Mesendoderm (in vitro differentiated cells): Measurements from ENCODE around the gene PCBP3.

Experiments
- DNase-seq: peaks from one replicate; pipeline ENCODE4 v3.0.0; 2013
- H2AK5ac ChIP-seq: 2 replicates; pipeline ENCODE4 v1.6.1; 2013; ENCODE audit warnings: low read length, inconsistent platforms
- H2BK120ac ChIP-seq: 2 replicates; pipeline ENCODE4 v1.6.1; 2013; ENCODE audit warnings: low read depth, mild to moderate bottlenecking, low read length, moderate library complexity, mixed read lengths
- H2BK15ac ChIP-seq: replicated peaks from 2 replicates; pipeline ENCODE4 v1.6.1; 2013; ENCODE audit warnings: low read depth, mild to moderate bottlenecking, moderate library complexity
- H2BK5ac ChIP-seq: 2 replicates; pipeline ENCODE4 v1.6.1; 2013; ENCODE audit warnings: low read length, inconsistent platforms
- H3K18ac ChIP-seq: 2 replicates; pipeline ENCODE4 v1.6.1; 2013; ENCODE audit warnings: mild to moderate bottlenecking, low read length, mixed read lengths
- H3K23ac ChIP-seq: one replicate; pipeline ENCODE4 v1.6.1; 2013; ENCODE audit warnings: low read length
- H3K27ac ChIP-seq: 2 replicates; pipeline ENCODE4 v1.5.1; 2013; ENCODE audit warnings: low read depth, mild to moderate bottlenecking, inconsistent platforms, low read length, moderate library complexity
- H3K27me3 ChIP-seq: 2 replicates; pipeline ENCODE4 v1.6.1; 2013; ENCODE audit warnings: low read length, control low read depth, mild to moderate bottlenecking, inconsistent platforms; ENCODE audit not compliant: insufficient read depth, poor library complexity
- H3K36me3 ChIP-seq: 2 replicates; pipeline ENCODE4 v1.6.1; 2013; ENCODE audit warnings: low read length, inconsistent platforms; ENCODE audit not compliant: control insufficient read depth, insufficient read depth
- H3K4ac ChIP-seq: one replicate; pipeline ENCODE4 v1.6.1; 2013; ENCODE audit warnings: low read depth, mild to moderate bottlenecking, low read length, moderate library complexity
- H3K4me1 ChIP-seq: 2 replicates; pipeline ENCODE4 v1.6.1; 2013; ENCODE audit warnings: low read depth, low read length, inconsistent platforms; ENCODE audit not compliant: control insufficient read depth
- H3K4me2 ChIP-seq: 2 replicates; pipeline ENCODE4 v1.6.1; 2013; ENCODE audit warnings: low read length
- H3K4me3 ChIP-seq: 2 replicates; pipeline ENCODE4 v1.5.1; 2013; ENCODE audit warnings: mild to moderate bottlenecking, low read length
- H3K56ac ChIP-seq: one replicate; pipeline ENCODE4 v1.6.1; 2013; ENCODE audit warnings: low read length
- H3K79me1 ChIP-seq: 2 replicates; pipeline ENCODE4 v1.6.1; 2013; ENCODE audit warnings: low read length, inconsistent platforms
- H3K79me2 ChIP-seq: 2 replicates; pipeline ENCODE4 v1.6.1; 2013; ENCODE audit warnings: mild to moderate bottlenecking, low read length; ENCODE audit not compliant: control insufficient read depth, insufficient read depth
- H3K9ac ChIP-seq: 2 replicates; pipeline ENCODE4 v1.6.1; 2013; ENCODE audit warnings: low read length, inconsistent platforms
- H4K5ac ChIP-seq: one replicate; pipeline ENCODE4 v1.6.1; 2013; ENCODE audit warnings: low read length
- H4K8ac ChIP-seq: one replicate; pipeline ENCODE4 v1.6.1; 2013; ENCODE audit warnings: low read depth, mild to moderate bottlenecking, control low read depth, low read length, moderate library complexity
- WGBS: extraction: QIAGEN DNeasy Blood & Tissue Kit; methylation state at CpG from one replicate; pipeline ENCODE4 v1.1.7; 2013; ENCODE audit warnings: low lambda C conversion rate, missing lambda C conversion rate; ENCODE audit not compliant: insufficient coverage; ENCODE audit errors: extremely low coverage; 5-methylcytosine and 5-hydroxymethylcytosine counted together

Gene PCBP3

GRCh38 chr21:45823100-45823681 lies 179.7 kb downstream of the PCBP3 start:
- H3K27ac ChIP-seq = no peak overlapping the region
- H4K5ac ChIP-seq = no peak overlapping the region
- H3K36me3 ChIP-seq = no peaks in the 10 kb centered on the region
- no peak overlapping the region for H3K4me2 ChIP-seq
- WGBS = no CpG with 5 or more reads among the region's 16 CpGs
- H4K8ac ChIP-seq = no peak overlapping the region
- no peak overlapping the region for H2BK5ac ChIP-seq
- H2AK5ac ChIP-seq = no peak overlapping the region
- no peak overlapping the region for H3K9ac ChIP-seq
- H3K79me2 ChIP-seq = no peaks in the 10 kb centered on the region
- no peaks in the 10 kb centered on the region for H3K4me1 ChIP-seq
- H3K4me3 ChIP-seq = no peak overlapping the region
- H2BK15ac ChIP-seq = no peak overlapping the region
- no peak for DNase-seq
- no peaks in the 10 kb centered on the region for H3K79me1 ChIP-seq
- H3K56ac ChIP-seq = no peak overlapping the region
- no peak overlapping the region for H3K18ac ChIP-seq
- no peaks in the 10 kb centered on the region for H3K27me3 ChIP-seq
- no peak overlapping the region for H3K23ac ChIP-seq
- H2BK120ac ChIP-seq = no peak overlapping the region
- no peak overlapping the region for H3K4ac ChIP-seq

- Histone ChIP-seq H2BK120ac (no peak overlapping the region), H3K79me1 (no peaks in the 10 kb centered on the region), H3K27ac (no peak overlapping the region), H3K18ac (no peak overlapping the region), H3K4me1 (no peaks in the 10 kb centered on the region), H3K27me3 (no peaks in the 10 kb centered on the region), H3K4me2 (no peak overlapping the region), H3K9ac (no peak overlapping the region), H2AK5ac (no peak overlapping the region), H2BK15ac (no peak overlapping the region), H3K36me3 (no peaks in the 10 kb centered on the region), H3K4me3 (no peak overlapping the region), H3K56ac (no peak overlapping the region), H3K23ac (no peak overlapping the region), H3K79me2 (no peaks in the 10 kb centered on the region), H4K5ac (no peak overlapping the region), H4K8ac (no peak overlapping the region), H3K4ac (no peak overlapping the region), H2BK5ac (no peak overlapping the region)
- no CpG with 5 or more reads among the region's 8 CpGs for WGBS
- DNase-seq = no peak
Observed at GRCh38 chr21:45824546-45825215, 181.2 kb downstream of the PCBP3 start.

GRCh38 chr21:45825219-45825618 lies 181.7 kb downstream of the PCBP3 start:
- no peak overlapping the region for H2AK5ac ChIP-seq
- no peak overlapping the region for H2BK120ac ChIP-seq
- H2BK5ac ChIP-seq = no peak overlapping the region
- no peak overlapping the region for H3K23ac ChIP-seq
- H3K56ac ChIP-seq = no peak overlapping the region
- no peaks in the 10 kb centered on the region for H3K79me1 ChIP-seq
- no peak overlapping the region for H3K9ac ChIP-seq
- no peak overlapping the region for H3K4me3 ChIP-seq
- WGBS = no CpG with 5 or more reads among the region's 13 CpGs
- no peak overlapping the region for H4K5ac ChIP-seq
- H3K18ac ChIP-seq = no peak overlapping the region
- no peaks in the 10 kb centered on the region for H3K79me2 ChIP-seq
- no peak overlapping the region for H3K27ac ChIP-seq
- no peaks in the 10 kb centered on the region for H3K4me1 ChIP-seq
- no peaks in the 10 kb centered on the region for H3K27me3 ChIP-seq
- H3K4ac ChIP-seq = no peak overlapping the region
- no peak overlapping the region for H2BK15ac ChIP-seq
- no peak for DNase-seq
- no peak overlapping the region for H3K4me2 ChIP-seq
- no peaks in the 10 kb centered on the region for H3K36me3 ChIP-seq
- no peak overlapping the region for H4K8ac ChIP-seq

- Histone ChIP-seq H3K27ac (no peak overlapping the region), H3K27me3 (no peaks in the 10 kb centered on the region), H2BK15ac (no peak overlapping the region), H2BK120ac (no peak overlapping the region), H2BK5ac (no peak overlapping the region), H3K9ac (no peak overlapping the region), H3K36me3 (no peaks in the 10 kb centered on the region), H3K18ac (no peak overlapping the region), H3K4ac (no peak overlapping the region), H3K4me1 (no peaks in the 10 kb centered on the region), H4K5ac (no peak overlapping the region), H3K79me1 (no peaks in the 10 kb centered on the region), H3K4me3 (no peak overlapping the region), H3K56ac (no peak overlapping the region), H3K79me2 (no peaks in the 10 kb centered on the region), H4K8ac (no peak overlapping the region), H3K23ac (no peak overlapping the region), H2AK5ac (no peak overlapping the region), H3K4me2 (no peak overlapping the region)
- WGBS = no CpG with 5 or more reads among the region's 16 CpGs
- no peak for DNase-seq
Observed at GRCh38 chr21:45826676-45827301, 183.3 kb downstream of the PCBP3 start.

- no peaks in the 10 kb centered on the region for H3K79me2 ChIP-seq
- no peak overlapping the region for H3K56ac ChIP-seq
- no peaks in the 10 kb centered on the region for H3K4me1 ChIP-seq
- no peaks in the 10 kb centered on the region for H3K27me3 ChIP-seq
- no peak overlapping the region for H3K27ac ChIP-seq
- H3K4ac ChIP-seq = no peak overlapping the region
- no peak overlapping the region for H3K23ac ChIP-seq
- H3K36me3 ChIP-seq = no peaks in the 10 kb centered on the region
- H2BK120ac ChIP-seq = no peak overlapping the region
- DNase-seq = no peak
- H3K79me1 ChIP-seq = no peaks in the 10 kb centered on the region
- no CpG with 5 or more reads among the region's 9 CpGs for WGBS
- no peak overlapping the region for H3K18ac ChIP-seq
- H3K9ac ChIP-seq = no peak overlapping the region
- H3K4me3 ChIP-seq = no peak overlapping the region
- no peak overlapping the region for H4K8ac ChIP-seq
- no peak overlapping the region for H3K4me2 ChIP-seq
- H2BK5ac ChIP-seq = no peak overlapping the region
- no peak overlapping the region for H2BK15ac ChIP-seq
- H4K5ac ChIP-seq = no peak overlapping the region
- H2AK5ac ChIP-seq = no peak overlapping the region
Observed at GRCh38 chr21:45827302-45827692, 183.8 kb downstream of the PCBP3 start.
